SHP77 (cell line): ENCODE data around the gene BRD4.
"Not testable (repeated sequence)": the region's sequence is repeated elsewhere in the genome, so short reads cannot be mapped to it uniquely, and the experiment has no call there.

Experiments used
- DNase-seq, 2 experiments: peaks; one replicate each; lab custom pipeline; 2025; lab: John Stamatoyannopoulos, UW

The BRD4 gene

DNA sequence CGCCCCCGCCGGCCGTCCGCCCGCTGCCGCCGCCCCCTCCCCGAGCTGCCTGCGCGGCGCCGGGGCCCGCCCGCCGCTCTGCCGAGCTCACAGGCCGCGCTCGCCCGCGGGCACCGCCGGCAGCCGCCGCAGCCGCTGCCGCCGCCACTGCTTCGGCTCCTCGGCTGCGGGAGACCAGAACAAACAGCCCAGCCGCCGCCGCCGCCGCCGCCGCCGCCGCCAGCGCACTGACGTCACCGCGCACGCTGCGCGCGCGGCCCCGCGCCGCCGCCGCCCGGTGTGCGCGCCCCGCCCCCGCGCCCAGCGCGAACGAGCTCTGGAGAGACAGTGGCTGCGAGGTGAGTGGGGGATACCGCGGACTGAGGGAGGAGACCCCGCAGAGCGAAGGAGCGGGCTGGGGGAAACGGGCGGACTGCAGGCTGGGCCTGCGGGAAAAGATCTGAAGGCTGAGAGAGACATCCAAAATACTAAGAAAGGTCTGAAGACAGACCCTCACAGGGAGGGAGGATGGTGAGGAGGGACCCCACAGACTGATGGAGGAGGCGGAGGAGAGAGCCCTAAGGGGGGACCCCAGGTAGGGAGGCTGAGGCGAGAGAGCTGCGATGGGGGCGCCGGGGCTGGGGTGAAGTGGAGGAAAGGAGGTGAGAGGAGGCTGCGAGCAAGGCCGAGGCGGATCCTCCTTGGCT is at the start of gene BRD4:
TSS of gene BRD4 (minus strand) at position 229 of the 686 bp plus-strand sequence. CDS start 59,440 bp downstream, outside the sequence.
- DNase-seq, result peak; percentile 4 to 48

DNA sequence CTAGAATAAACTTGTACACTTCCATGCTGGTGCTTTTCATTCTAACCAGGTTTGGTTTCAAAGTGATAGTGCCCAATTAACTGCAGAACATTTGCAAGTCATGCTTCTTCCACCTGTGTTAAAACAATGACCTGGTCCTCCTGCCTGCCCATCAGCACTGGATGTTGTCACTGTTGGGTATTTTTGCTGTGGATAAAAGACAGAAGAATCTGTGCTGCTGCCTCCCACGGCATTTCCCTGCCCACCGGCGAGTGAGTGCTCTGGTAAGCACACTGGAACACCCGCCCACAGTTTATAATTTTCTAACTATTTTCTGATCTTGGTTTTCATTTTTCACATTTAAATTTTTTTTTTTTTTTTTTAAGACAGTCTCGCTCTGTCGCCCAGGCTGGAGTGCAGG is 49.5 kb upstream of the BRD4 start:
- no peak for DNase-seq

DNA sequence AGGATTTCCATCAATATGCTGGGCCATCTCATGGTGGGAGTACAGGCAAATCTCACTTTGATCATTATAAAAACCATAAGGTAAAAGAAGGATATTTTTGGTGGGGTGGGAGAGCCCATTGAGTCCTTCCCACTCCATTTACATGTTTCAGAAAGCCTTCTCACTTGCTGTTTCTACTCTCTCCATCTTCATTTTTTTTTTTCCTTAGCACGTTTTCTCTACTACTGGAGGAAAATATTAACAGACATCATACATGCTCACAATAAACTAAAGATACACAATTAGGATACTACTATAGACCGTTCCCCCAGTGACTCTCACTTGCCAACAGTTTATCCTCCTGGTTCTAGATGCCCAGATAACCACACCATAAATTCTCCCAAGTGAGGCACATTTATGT is 49.1 kb upstream of the BRD4 start:
- DNase-seq, result no peak

DNA sequence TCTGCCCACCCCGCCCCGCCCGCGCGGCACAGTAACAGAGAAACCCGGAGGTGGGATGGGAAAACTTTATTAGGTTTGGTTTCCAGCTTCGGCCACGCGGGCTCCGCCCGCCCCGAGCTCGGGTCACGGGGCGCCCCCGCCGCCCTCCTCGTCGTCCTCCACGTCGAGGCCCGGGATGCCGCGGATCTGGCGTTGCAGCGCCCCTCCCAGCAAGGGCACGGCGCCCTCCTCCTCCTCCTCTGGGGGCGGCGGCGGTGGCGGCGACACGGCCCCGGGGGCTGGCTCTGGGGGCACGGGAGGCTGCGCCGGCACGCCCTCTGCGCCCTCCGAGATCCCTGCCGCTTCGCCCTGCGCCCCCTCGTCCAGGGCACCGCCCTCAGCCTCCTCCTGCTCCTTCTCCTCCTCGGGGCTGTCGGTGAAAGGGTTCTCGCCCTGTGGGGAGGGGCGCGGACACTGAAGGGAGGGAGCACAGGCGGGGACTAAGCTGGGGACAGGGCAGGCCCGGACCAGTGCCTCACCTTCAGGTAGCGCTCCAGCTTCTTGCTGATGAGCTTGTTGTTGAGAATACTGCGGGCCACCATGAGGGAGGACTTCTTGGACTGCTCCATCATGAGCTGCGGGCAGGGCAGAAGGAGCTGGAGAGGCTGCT is 47.8 kb upstream of the BRD4 start:
- DNase-seq, result peak; percentile 6 to 43

DNA sequence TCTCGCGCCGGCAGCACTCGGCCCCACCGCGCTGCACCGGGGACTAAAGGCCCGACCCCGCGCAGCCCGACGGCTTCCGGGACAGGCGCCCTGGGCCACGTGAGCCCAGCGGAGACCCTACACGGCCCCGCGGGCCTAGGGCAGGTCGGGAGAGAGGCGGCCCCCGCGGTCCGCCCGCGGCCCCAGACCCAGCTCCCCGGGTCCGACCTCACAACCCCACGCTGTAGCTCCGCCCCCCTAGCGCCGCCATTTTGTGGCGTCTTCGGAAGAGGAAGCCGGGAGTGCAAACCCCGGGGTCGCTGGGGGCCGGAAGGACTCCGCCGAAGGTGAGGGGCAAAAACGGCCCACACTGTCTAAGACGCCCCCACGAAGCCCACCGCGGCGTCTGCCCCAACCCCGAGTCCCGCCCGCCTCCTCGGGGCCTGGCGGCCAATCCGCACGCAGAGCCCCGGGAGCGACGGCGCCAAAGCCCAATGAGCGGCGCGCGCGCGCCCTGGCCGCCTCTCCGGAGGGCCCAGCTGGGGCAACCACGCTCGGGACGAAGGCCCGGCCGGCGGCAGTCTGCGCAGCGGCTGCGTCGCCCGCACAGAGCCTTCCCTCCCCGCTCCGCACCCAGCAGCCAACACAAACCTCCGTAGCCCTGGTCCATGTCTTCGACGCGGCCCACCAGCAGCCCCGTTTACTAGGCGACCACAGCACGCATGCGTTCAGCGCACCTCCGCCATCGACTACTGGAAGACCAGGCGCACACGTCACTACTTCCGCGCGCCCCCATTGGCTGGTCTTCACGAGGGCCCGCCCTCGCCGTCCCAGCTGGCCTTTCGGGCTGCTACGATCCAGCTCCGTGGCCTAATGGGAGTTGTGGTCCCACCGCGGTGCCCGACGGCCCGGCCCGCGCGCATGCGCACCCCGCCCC is 47.0 kb upstream of the BRD4 start, which contains the start of gene AKAP8:
TSS of gene AKAP8 (minus strand) at position 705 of the 916 bp plus-strand sequence. CDS start at position 649, 56 bp downstream.
- DNase-seq, result peak; percentile 94 to 97

DNA sequence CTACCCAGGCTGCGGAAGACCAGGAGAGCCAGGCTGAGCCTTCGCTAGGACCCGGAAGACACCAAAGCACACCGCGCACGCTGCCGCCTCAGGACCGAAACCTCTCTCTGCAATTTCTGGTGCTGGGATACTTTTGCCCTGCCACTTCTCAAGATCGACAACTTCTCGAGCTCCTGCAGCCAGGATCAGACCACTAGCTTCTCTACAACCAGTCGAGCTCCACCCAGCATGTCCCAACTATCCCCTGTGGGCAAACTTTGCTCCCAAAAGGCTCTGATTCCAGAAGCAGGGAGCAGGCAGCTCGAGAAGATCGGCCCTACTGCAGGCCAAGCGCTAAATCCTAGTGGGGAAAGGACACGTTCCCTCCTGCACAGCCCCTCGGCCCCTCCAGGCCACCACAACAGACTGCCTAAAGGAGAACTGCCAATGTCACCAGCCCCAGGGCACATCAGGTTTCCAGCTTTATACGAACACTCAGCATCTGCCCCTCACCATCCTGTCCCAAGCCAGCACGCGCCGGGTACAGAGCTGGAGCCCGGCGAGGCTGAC is 46.3 kb upstream of the BRD4 start:
- peak in 1 of 2 experiments; percentile 39 for DNase-seq

DNA sequence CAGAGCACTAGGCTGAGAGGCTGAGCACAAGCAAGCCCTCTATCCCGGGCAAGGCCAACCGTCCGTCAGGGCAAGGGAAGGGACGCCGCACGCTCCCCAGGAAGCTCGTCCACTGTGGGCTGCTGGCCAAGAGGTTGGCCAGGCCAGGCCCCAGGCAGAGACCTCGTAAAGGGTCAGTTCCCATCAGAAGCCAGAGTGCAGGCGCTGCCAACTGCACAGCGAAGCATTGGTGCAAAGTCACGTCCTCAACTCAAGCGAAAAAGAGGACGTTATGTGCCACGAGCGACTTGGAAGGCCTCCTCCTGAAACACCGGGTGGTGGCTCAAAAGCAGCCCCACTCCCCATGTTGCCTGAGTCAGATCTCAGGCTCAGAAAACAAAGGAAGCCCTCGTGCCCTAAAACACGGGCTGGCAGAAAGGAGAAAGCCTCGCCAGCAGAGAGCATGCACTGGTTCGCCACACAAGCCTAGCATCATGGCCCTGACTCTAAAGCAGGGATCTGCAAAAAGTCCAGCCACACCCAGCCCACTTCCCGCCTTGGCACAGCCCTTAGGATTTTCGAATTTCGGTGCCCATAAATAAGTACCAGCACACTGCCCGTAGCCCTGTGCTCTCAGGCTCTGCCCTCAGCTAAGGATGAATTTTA is 42.6 kb upstream of the BRD4 start:
- no peak for DNase-seq

DNA sequence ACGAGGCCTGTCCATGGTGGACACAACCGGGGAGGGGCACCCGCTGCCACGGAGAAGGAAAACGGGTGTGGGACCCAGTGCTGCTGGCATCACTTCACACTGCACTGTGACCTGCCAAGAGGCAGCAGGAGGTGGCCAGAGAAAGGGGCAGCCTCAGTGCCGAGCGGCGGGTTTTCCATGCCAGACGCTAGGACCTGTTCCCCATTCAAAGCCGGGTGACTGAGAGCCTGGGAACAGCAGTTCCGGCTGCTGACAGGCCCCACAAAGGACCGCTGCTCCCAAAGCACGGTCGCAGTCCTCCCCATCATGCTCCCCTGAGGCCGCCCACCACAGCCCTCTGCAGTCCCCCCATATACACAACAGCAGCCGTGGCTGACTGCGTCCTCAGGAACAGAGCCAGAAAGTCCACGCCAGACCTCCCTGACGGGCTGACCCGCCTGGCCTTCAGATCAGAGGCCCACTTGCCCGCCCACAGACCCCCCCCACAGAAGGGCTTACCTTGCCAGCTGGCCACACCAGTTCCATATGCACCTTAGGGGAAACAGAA is 41.8 kb upstream of the BRD4 start:
- DNase-seq, result no peak

DNA sequence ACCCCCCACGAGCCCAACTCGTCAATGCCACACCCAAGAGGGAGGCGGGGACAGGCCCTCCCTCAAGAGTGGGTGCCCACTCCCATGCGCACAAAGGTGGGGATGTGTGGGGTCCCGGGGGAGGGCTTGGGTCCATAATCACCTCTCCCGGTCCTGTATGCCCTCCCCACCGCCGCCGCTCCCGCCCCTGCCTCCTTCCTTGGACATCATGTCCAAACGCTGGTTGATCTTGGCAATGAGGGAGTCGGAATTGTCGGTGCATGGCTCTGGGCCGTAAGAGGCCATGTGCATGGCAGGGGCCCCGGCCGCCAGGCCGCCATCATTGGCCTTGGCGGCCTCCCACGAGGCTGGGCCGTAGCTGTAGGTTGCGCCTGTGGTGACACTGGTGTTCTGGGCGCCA is 41.3 kb upstream of the BRD4 start:
- no peak for DNase-seq

DNA sequence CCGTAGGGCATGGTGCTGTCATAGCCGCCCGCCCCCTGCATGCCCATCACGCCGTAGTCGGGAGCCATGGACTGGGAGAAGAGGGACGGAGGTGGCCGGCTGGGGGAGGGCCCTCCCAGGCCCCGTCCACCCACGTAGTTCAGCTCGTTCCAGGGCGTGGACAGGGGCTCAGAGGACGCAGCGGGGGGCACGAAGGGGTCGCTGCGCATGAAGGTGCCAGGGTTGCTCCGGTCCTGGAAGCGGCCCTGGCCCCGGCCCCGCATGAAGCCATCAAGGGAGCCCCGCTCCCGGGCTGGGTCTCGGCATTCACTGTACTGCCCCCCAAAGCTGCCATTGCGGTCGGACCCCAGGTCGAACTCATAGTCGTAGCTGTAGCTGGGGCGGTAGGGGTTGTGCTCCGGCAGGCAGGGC is 40.6 kb upstream of the BRD4 start:
- no peak for DNase-seq

DNA sequence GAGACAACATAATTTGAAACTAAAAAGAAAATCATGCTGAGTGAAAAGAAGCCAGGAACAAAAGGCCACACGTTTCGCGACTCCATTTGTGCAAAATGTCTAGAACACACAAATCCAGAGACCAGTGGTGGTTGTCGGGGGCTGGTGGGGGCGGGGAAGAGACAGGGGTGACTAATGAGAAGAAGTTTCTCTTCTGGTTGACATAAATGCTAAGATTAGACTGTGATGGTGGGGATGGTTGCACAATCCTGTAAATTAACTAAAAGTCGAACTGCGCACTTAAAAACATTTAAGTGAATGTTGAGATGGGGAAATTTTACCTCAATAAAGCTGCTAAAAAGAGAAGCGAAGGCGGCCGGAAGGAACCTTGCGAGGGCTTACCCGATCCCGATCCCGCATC is 40.1 kb upstream of the BRD4 start:
- DNase-seq, result no peak

DNA sequence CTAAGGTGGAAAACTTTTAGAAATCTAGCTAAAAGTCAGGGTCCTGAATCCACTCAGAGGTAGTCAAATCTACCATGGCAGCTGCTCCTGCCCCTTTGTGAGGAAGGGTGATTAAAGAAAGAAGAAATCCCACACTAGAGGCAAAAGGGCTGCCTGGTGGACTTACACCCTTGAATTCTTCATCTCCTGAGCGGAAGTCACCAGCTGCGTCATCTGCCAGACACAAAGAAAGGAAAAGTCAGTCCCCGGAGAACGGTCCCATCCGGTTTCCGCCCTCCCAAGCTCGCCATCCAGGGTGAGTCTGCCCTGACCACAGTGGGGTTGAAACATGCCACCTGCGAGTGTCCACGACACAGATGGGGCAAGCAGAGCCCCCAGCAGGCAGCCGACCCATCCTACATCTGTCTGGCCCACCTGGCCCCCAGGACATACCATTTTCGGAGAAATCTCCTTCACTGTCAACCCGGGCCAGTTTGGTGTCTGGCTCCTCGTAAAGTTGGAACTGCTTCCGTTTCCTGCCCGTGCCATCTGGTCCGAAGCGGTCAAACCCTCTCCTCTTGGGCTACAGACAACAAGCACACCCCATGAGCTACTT is 39.5 kb upstream of the BRD4 start:
- DNase-seq, result no peak

DNA sequence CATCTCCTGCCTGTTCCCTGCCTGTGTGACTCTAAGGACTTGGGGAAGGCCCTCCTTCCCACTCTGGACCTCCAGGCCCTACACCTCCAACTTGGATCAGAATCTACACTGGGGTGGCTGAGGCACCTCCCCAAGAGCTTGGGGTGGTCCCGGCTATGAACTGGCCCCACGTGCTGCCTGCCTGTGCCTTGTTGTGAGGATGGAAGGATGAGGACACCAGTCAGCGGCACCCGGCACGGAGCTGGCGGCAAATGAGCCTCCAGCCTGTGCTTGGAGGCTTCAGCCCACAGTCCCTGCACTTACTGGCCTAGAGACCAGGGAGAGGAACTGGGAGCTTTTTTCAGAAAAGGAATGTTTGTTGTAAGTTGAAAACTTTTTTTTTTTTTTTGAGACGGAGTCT is 38.8 kb upstream of the BRD4 start:
- no peak for DNase-seq

DNA sequence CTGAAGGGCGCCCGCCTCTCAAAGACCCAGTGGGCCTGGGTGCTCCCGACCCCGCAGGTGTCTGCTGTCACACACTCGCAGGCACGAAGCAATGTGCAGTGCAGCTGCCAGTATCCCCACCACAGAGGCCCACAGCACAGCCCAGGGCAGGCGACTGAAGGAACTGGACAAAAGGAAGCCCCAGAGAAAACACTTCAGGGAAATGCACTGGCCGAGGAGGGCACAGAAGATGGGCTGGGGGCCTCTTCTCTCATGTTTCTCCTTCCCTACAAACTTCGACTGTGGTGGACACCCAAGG is 37.2 kb upstream of the BRD4 start:
- DNase-seq, result no peak

DNA sequence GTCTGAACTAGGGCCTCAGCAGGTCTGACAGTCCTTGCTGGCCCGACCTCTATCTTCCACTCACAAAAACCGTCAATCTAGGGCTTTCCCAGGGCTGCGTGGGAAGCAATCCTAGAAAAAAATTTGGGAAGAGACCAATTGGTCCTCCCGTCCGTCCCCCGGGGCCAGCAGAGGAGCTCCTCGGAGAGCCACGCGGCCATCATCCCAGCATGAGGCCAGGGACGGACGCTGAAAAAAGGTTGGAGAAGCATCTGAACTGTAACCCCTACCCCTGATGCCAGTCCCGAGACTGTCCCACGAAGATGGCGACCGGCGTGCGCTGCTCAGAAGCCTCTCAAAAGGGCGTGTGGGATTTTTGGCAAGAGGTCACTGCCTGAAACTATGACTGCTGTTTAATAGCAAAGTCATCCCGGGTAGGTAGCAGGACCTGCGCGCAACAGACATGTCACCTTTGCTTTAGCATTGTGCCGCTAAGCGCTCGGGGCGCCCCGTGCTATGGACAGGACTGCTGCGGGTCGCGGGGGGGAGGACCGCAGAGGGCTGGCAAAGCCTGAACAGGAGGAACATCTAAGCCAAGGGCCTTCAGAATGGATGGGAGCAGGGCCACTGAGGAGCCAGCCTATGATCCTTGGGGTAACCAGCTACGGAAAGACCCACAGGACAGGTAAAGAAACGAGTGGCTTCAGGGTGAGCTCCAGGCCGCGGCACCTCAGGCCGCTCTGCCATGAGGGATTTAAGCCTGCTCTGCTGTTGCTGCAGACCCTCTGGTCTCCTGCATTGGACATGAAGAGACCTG is 36.7 kb upstream of the BRD4 start:
- no peak for DNase-seq

DNA sequence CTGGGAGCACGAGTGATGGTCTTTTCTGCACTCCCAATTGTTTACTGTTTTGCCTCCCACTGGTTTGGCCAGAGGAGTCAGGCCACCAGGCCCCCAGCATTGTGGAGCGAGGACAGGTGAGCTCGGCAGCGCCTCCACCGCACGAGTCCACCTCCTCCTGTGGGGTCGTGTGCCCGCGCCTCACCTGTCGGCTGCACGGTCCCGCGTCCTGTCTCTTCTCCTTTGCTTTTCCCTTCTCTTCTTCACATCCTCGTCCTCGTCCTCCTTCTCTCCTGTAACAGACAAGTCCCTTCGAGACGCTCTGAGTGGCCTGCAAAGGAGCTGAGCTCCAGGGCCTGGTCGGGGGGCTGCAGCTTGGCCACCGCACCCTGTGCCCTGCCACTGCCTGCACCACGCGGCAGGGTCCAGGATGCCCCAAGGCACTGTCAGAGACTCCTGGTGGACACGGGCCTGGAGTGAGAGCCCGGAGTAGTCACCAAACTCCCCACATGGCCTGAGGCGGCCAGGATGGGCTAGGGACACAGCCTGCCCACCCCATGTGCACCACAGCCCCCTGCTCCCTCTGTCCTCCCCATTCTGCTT is 35.8 kb upstream of the BRD4 start:
- DNase-seq, result no peak

DNA sequence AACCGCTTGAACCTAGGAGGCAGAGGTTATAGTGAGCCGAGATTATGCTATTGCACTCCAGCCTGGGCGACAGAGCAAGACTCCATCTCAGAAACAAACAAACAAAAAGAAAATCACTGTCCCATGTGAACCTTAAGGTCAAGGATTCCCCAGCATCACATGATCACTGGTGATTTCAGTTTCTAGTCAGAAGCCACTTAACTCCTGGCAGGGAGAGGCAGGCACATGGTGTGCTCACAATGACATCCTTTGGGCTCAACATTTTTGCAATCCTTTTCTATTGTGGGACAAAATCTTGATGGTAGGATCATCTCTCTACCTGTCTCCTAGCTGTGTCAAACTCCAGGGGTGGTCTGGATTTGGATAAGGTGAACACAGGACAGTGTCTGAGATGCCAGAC is 35.1 kb upstream of the BRD4 start:
- no peak for DNase-seq

DNA sequence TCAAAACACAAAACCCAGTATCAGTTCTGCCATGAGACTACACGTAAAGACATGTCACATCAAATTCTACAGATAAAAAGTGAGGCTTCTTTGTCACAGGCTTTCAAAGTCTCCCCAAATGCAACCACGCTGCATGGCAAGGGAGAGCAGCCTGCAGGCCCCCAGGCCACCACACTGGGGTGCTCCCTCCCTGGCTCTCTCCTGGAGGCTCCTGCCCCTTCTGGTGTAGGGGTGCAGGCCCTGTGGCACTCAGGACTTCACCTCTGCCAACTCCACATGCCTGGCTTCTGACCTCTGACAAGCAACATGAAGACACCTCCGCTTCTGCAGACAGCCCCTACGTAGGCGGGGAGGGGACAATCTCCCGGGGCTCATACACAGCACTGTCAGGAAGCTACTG is 32.9 kb upstream of the BRD4 start:
- DNase-seq, result no peak

DNA sequence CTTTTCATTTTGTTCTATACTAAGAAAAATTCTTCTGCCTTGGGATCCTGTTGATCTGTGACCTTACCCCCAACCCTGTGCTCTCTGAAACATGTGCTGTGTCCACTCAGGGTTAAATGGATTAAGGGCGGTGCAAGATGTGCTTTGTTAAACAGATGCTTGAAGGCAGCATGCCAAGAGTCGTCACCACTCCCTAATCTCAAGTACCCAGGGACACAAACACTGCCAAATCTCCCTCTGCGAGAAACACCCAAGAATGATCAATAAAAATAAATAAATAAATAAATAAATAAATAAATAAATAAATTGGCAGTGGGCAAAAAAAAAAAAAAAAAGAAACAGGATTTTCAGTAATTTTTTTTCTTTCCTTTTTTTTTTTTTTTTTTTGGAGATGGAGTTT is 31.5 kb upstream of the BRD4 start:
- not testable (repeated sequence) for DNase-seq

DNA sequence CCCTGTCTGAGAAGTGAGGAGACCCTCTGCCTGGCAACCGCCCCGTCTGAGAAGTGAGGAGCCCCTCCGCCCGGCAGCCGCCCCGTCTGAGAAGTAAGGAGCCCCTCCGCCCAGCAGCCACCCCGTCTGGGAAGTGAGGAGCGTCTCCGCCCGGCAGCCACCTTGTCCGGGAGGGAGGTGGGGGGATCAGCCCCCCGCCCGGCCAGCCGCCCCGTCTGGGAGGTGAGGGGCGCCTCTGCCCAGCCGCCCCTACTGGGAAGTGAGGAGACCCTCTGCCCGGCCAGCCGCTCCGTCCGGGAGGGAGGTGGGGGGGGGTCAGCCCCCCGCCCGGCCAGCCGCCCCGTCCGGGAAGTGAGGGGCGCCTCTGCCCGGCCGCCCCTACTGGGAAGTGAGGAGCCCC is 30.7 kb upstream of the BRD4 start:
- DNase-seq, result not testable (repeated sequence)
